Thyroid gland (tissue), 4 donors: Measurements from ENCODE around the gene RAB40B.

Source experiments
- CTCF ChIP-seq, 6 experiments: fragments of 200-600 bp in 3 of 6; fragments of 450-650 bp in 3 of 6; sonication (generic) in 3 of 6; IDR thresholded peaks; one replicate each; pipeline ENCODE4 v1.5.1; 2016 to 2019; ENCODE audit warnings: antibody characterized with exemption in 6 of 6, mild to moderate bottlenecking in 2 of 6, inconsistent platforms in 1 of 6, moderate library complexity in 1 of 6
- POLR2A ChIP-seq, 2 donors: fragments of 450-650 bp; IDR thresholded peaks; one replicate each; pipeline ENCODE4 v1.6.1; 2017; ENCODE audit warnings: antibody characterized with exemption in 2 of 2, mild to moderate bottlenecking in 2 of 2, moderate library complexity in 1 of 2

- TF ChIP-seq CTCF (IDR thresholded peaks at IDR 0.05), result no peak
- no peak for TF ChIP-seq POLR2A (IDR thresholded peaks at IDR 0.05)
Measured at GRCh38 chr17:82681547-82681946, 17.0 kb downstream of the RAB40B start.
